ENCODE measurements around the gene LEAP2. TPM values are rescaled to one million over a fixed set of nuclear protein-coding genes. Genes with fewer than 3 reads are reported as not detected.

Gene LEAP2
- total and polyA plus RNA-seq, 10 of the 15 experiments (the other 5 are each of a cell fraction or from before 2014, with no cell fraction given), result 1.9 to 8.8 (median 2.3) TPM

- TF ChIP-seq WRNIP1 (IDR thresholded peaks at IDR 0.05; ENCODE audit: borderline replicate concordance, low read depth, low read length) (no peak), MEF2A (IDR thresholded peaks at IDR 0.05; ENCODE audit: insufficient read depth, low read depth, low read length) (no peak), POLR2A (IDR thresholded peaks at IDR 0.05; ENCODE audit: low read depth, low read length) (peak; percentile 14; the same call in 1 of the 2 replicates), POLR2AphosphoS5 (IDR thresholded peaks at IDR 0.05; ENCODE audit: low read length) (peak; percentile 35; the same call in 1 of the 2 replicates)
- no peak overlapping the region for H3K27ac ChIP-seq (ENCODE audit: control insufficient read depth, insufficient read depth)
- no peak overlapping the region for H2AFZ ChIP-seq (ENCODE audit: control insufficient read depth, low read depth, low read length)
- ChIA-PET SMC1A (ENCODE audit: uncharacterized antibody, unreplicated experiment) (interaction anchor here (1.0 to 2.6 kb wide), 2 partner anchors 11 kb away, joined by 7 to 10 read pairs; no protein-coding TSS in a partner anchor), CTCF (interaction anchor here (0.7 to 1.5 kb wide), 4 partner anchors 12 to 155 kb away, joined by 3 to 8 read pairs (median 4); no protein-coding TSS in a partner anchor), POLR2A (interaction anchor here (0.9 kb wide), 1 partner anchor 8 kb away, joined by 3 read pairs; no protein-coding TSS in a partner anchor), RAD21 (ENCODE audit: unreplicated experiment) (no interaction called here)
- no peaks in the 10 kb centered on the region for H3K27me3 ChIP-seq (replicated peaks in 1 of 2; ENCODE audit: control insufficient read depth in 2 of 2, insufficient read depth in 2 of 2, low read length in 1 of 2)
- 91% methylated on average over 5 of the region's 5 CpGs for WGBS (ENCODE audit: insufficient coverage, insufficient replicate concordance, low lambda C conversion rate, missing lambda C conversion rate)
- H3K9ac ChIP-seq (ENCODE audit: control insufficient read depth, insufficient read depth, low read length), result no peak overlapping the region
- intact Hi-C loops (cut with micrococcal nuclease; ENCODE audit: unreplicated experiment) (no loop called here), in situ Hi-C loops (cut with MboI) (no loop called here)
- H3K79me2 ChIP-seq (ENCODE audit: control insufficient read depth, insufficient read depth, low read length), result peaks cover 13% of the 10 kb centered on the region
- no peak for DNase-seq (ENCODE audit: low read depth, low spot score)
- no peak overlapping the region for H3K4me2 ChIP-seq (ENCODE audit: control insufficient read depth, insufficient read depth)
- no peak overlapping the region for H3K4me3 ChIP-seq
- ATAC-seq, result no peak
- no peaks in the 10 kb centered on the region for H3K4me1 ChIP-seq (ENCODE audit: control insufficient read depth, insufficient read depth, low read length)
- FAIRE-seq, result peak; percentile 35
- no peaks in the 10 kb centered on the region for H4K20me1 ChIP-seq (ENCODE audit: control insufficient read depth, insufficient read depth)
- peaks cover 3 to 21% of the 10 kb centered on the region in 2 experiments for H3K36me3 ChIP-seq (ENCODE audit: control insufficient read depth in 2 of 2, insufficient read depth in 2 of 2, low read length in 1 of 2)
- no TSS peak for BruUV-seq (replicated peaks)
- H3K9me3 ChIP-seq (replicated peaks; ENCODE audit: control insufficient read depth, insufficient read depth, low read length), result no peaks in the 10 kb centered on the region
These were observed 1.8 kb upstream of the LEAP2 start for GRCh38 chr5:132871459-132872284.

DNA sequence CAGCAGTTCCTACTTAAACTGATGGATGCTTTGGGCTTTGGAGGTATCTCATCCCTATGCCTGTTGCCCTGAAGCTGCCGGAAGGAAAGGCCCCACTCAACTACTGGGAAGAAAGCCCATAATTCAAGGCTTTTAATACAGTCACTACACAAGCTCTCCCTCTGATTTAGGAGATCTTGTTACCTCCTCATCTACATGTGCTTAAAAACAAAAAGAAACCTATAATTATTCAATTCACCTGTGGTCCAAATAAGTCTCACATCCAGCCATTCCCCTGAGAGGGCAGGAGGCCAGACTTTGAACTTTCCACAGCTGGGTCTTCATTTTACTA is 715 bp upstream of the LEAP2 start:
- WGBS (ENCODE audit: insufficient coverage, insufficient replicate concordance, low lambda C conversion rate, missing lambda C conversion rate), result 100% methylated on average over 1 of the region's 1 CpG
- ChIA-PET POLR2A (interaction anchor here (0.5 to 0.9 kb wide), 3 partner anchors 10 to 243 kb away, joined by 4 to 12 read pairs (median 4); no protein-coding TSS in a partner anchor), RAD21 (ENCODE audit: unreplicated experiment) (no interaction called here), CTCF (interaction anchor here (0.8 to 1.5 kb wide), 3 partner anchors 11 to 12 kb away, joined by 3 to 8 read pairs (median 3); no protein-coding TSS in a partner anchor), SMC1A (ENCODE audit: uncharacterized antibody, unreplicated experiment) (interaction anchor here (1.0 to 2.6 kb wide), 2 partner anchors 10 to 12 kb away, joined by 7 to 10 read pairs; no protein-coding TSS in a partner anchor)
- Histone ChIP-seq H3K27me3 (replicated peaks in 1 of 2; ENCODE audit: control insufficient read depth in 2 of 2, insufficient read depth in 2 of 2, low read length in 1 of 2) (no peaks in the 10 kb centered on the region), H3K4me2 (ENCODE audit: control insufficient read depth, insufficient read depth) (no peak overlapping the region), H3K9ac (ENCODE audit: control insufficient read depth, insufficient read depth, low read length) (no peak overlapping the region), H3K9me3 (replicated peaks; ENCODE audit: control insufficient read depth, insufficient read depth, low read length) (no peaks in the 10 kb centered on the region), H4K20me1 (ENCODE audit: control insufficient read depth, insufficient read depth) (no peaks in the 10 kb centered on the region), H3K27ac (ENCODE audit: control insufficient read depth, insufficient read depth) (no peak overlapping the region), H3K4me3 (no peak overlapping the region), H3K36me3 (ENCODE audit: control insufficient read depth in 2 of 2, insufficient read depth in 2 of 2, low read length in 1 of 2) (peaks cover 3 to 18% of the 10 kb centered on the region in 2 experiments), H2AFZ (ENCODE audit: control insufficient read depth, low read depth, low read length) (no peak overlapping the region), H3K4me1 (ENCODE audit: control insufficient read depth, insufficient read depth, low read length) (no peaks in the 10 kb centered on the region), H3K79me2 (ENCODE audit: control insufficient read depth, insufficient read depth, low read length) (peaks cover 2% of the 10 kb centered on the region)
- in situ Hi-C loops (cut with MboI), result no loop called here
- BruUV-seq (replicated peaks), result no TSS peak
- FAIRE-seq (no peak), ATAC-seq (no peak), DNase-seq (ENCODE audit: low read depth, low spot score) (no peak)
- intact Hi-C loops (cut with micrococcal nuclease; ENCODE audit: unreplicated experiment), result no loop called here
- TF ChIP-seq NFYA (IDR thresholded peaks at IDR 0.05; ENCODE audit: borderline replicate concordance, low read depth, low read length), result no peak
- no peak for TF ChIP-seq SMARCA5 (IDR thresholded peaks at IDR 0.05)
- no peak for TF ChIP-seq ZNF207 (IDR thresholded peaks at IDR 0.05; ENCODE audit: borderline replicate concordance)
- no peak for TF ChIP-seq YBX1 (IDR thresholded peaks at IDR 0.05)
- no peak for TF ChIP-seq MTA2 (IDR thresholded peaks at IDR 0.05; ENCODE audit: low read depth)
- no peak for TF ChIP-seq MLLT1 (IDR thresholded peaks at IDR 0.05)
- TF ChIP-seq PKNOX1 (IDR thresholded peaks at IDR 0.05), result no peak
- no peak for TF ChIP-seq IRF4 (IDR thresholded peaks at IDR 0.05; ENCODE audit: low read depth, low read length)
- TF ChIP-seq RCOR1 (conservative IDR thresholded peaks at IDR 0.05; ENCODE audit: low read depth, low read length), result no peak
- no peak for TF ChIP-seq GABPA (IDR thresholded peaks at IDR 0.05; ENCODE audit: low read depth)

Data from GM12878 (cell line).